GM18507 (cell line): ENCODE results near the gene HAUS3.

Source experiments
- DNase-seq: peaks from one replicate; pipeline ENCODE4 v3.0.0; 2011; ENCODE audit warnings: low read depth; ENCODE audit not compliant: insufficient read length; ENCODE audit errors: extremely low spot score
- FAIRE-seq: peaks from 2 replicates; lab custom pipeline; 2011; peaks lifted over from hg19 to GRCh38; lab: Jason Lieb, UNC

HAUS3 gene

GRCh38 chr4:2265113-2266110 lies 23.5 kb upstream of the HAUS3 start:
- DNase-seq (no peak), FAIRE-seq (no peak)

- no peak for FAIRE-seq
- DNase-seq, result no peak
These were observed 22.6 kb upstream of the HAUS3 start for GRCh38 chr4:2264481-2265041.

GRCh38 chr4:2263926-2264321 lies 22.0 kb upstream of the HAUS3 start:
- DNase-seq (no peak), FAIRE-seq (no peak)

GRCh38 chr4:2262944-2263250 lies 21.0 kb upstream of the HAUS3 start:
- no peak for FAIRE-seq
- DNase-seq, result no peak

GRCh38 chr4:2262145-2262943 lies 20.4 kb upstream of the HAUS3 start:
- peak; percentile 99 for FAIRE-seq

GRCh38 chr4:2261853-2262144 lies 19.9 kb upstream of the HAUS3 start, which contains the start of gene MXD4:
TSS of gene MXD4 (minus strand) at chr4:2262109. CDS start at chr4:2261980, 129 bp downstream.
- no peak for FAIRE-seq
- DNase-seq, result no peak

More at GRCh38 chr4:2262145-2262943, 20.4 kb upstream of the HAUS3 start:
- peak; percentile 93 for DNase-seq

GRCh38 chr4:2261110-2261852 lies 19.4 kb upstream of the HAUS3 start:
- FAIRE-seq, result no peak
- DNase-seq, result no peak

- FAIRE-seq, result no peak
- DNase-seq, result no peak
These were observed 18.6 kb upstream of the HAUS3 start for GRCh38 chr4:2260344-2261109.

GRCh38 chr4:2259541-2260343 lies 17.8 kb upstream of the HAUS3 start:
- DNase-seq, result no peak
- no peak for FAIRE-seq

- DNase-seq (no peak), FAIRE-seq (no peak)
These were observed 17.2 kb upstream of the HAUS3 start for GRCh38 chr4:2259036-2259540.

- FAIRE-seq (no peak), DNase-seq (no peak)
These were observed 16.4 kb upstream of the HAUS3 start for GRCh38 chr4:2258091-2259035.

GRCh38 chr4:2257361-2258081 lies 15.6 kb upstream of the HAUS3 start:
- FAIRE-seq, result no peak
- no peak for DNase-seq

GRCh38 chr4:2256781-2257191 lies 14.9 kb upstream of the HAUS3 start:
- DNase-seq (no peak), FAIRE-seq (no peak)

GRCh38 chr4:2256156-2256731 lies 14.3 kb upstream of the HAUS3 start:
- no peak for DNase-seq
- no peak for FAIRE-seq

- DNase-seq, result no peak
These were observed 13.7 kb upstream of the HAUS3 start for GRCh38 chr4:2255501-2256155.

More at GRCh38 chr4:2255501-2256155, 13.7 kb upstream of the HAUS3 start:
- FAIRE-seq, result no peak
